ENCODE data around the gene MOSMO. TPM values are rescaled to one million over a fixed set of nuclear protein-coding genes. Genes with fewer than 3 reads are reported as not detected.

The MOSMO gene
- polyA plus RNA-seq, 3 donors: 0.95 to 9.1 (median 2.5) TPM

DNA sequence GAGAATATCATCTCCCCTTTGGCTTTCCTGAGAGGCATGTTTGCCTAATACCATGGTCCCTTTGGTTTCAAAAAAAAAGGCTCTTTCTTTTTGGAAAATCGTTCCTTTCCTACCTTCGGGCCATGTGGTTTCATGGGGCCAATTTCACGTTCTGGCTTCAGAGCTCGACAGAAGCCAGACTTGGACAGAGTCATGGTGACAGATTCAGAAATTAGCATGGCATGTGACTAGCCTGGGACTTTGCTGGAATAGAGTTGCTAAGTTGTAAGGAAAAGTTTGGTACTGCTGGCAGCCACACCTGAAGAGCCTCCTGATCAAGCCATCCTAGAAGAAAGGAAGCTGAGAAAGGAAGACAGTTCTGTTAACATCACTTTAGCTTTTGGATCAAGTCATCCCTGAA is 82.0 kb downstream of the MOSMO start:
- peaks cover 0 to 2% (median 0%) of the 10 kb centered on the region in 7 donors for H3K9me3 Mint-ChIP-seq
- H3K27me3 Mint-ChIP-seq (ENCODE audit: low read depth in 3 of 3): peaks cover 0 to 3% (median 0%) of the 10 kb centered on the region in 3 donors
- H3K27me3 ChIP-seq (ENCODE audit: control insufficient read depth in 2 of 2, insufficient read depth in 2 of 2, low read length in 2 of 2): no peaks in the 10 kb centered on the region
- no peaks in the 10 kb centered on the region for H3K9me3 ChIP-seq (replicated peaks in 1 of 2; ENCODE audit: control insufficient read depth in 1 of 2, insufficient read depth in 1 of 2, low read length in 2 of 2)
- no peaks in the 10 kb centered on the region for H3K4me1 ChIP-seq (ENCODE audit: control insufficient read depth in 1 of 2, insufficient read depth in 2 of 2, low read length in 2 of 2)
- WGBS (ENCODE audit: insufficient coverage): 96% methylated on average over 3 of the region's 4 CpGs
- H4K20me1 ChIP-seq (ENCODE audit: insufficient read depth, low read length): no peaks in the 10 kb centered on the region
- H3K27ac ChIP-seq (ENCODE audit: low read depth in 1 of 2, low read length in 2 of 2): no peak overlapping the region
- peaks cover 3 to 15% of the 10 kb centered on the region in 2 donors for H3K36me3 ChIP-seq (replicated peaks in 1 of 2; ENCODE audit: control insufficient read depth in 1 of 2, insufficient read depth in 2 of 2, low read length in 2 of 2)
- intact Hi-C loops (cut with micrococcal nuclease): no loop called here
- no peaks in the 10 kb centered on the region for H3K4me1 Mint-ChIP-seq
- H3K27ac Mint-ChIP-seq: peak overlapping the region in 1 of 7 donors; percentile 13
- no peak overlapping the region for H3K4me3 Mint-ChIP-seq
- no peaks in the 10 kb centered on the region for H3K79me2 ChIP-seq (ENCODE audit: insufficient read depth, low read length)
- H3K4me3 ChIP-seq (replicated peaks in 1 of 3; ENCODE audit: low read depth in 2 of 3, low read length in 3 of 3): no peak overlapping the region
- no peak overlapping the region for H3K9ac ChIP-seq (ENCODE audit: insufficient read depth, low read length, poor library complexity, severe bottlenecking)
- no peak overlapping the region for H3K4me2 ChIP-seq (replicated peaks; ENCODE audit: extremely low read depth, low read length, poor library complexity, severe bottlenecking)
- peaks cover 20 to 26% of the 10 kb centered on the region in 2 donors for H3K36me3 Mint-ChIP-seq
- no peak overlapping the region for H2AFZ ChIP-seq (ENCODE audit: insufficient read depth, low read depth, low read length, poor library complexity, severe bottlenecking)
- DNase-seq: no peak
- TF ChIP-seq, protein P1, sequence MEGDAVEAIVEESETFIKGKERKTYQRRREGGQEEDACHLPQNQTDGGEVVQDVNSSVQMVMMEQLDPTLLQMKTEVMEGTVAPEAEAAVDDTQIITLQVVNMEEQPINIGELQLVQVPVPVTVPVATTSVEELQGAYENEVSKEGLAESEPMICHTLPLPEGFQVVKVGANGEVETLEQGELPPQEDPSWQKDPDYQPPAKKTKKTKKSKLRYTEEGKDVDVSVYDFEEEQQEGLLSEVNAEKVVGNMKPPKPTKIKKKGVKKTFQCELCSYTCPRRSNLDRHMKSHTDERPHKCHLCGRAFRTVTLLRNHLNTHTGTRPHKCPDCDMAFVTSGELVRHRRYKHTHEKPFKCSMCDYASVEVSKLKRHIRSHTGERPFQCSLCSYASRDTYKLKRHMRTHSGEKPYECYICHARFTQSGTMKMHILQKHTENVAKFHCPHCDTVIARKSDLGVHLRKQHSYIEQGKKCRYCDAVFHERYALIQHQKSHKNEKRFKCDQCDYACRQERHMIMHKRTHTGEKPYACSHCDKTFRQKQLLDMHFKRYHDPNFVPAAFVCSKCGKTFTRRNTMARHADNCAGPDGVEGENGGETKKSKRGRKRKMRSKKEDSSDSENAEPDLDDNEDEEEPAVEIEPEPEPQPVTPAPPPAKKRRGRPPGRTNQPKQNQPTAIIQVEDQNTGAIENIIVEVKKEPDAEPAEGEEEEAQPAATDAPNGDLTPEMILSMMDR (IDR thresholded peaks at IDR 0.05): no peak

DNA sequence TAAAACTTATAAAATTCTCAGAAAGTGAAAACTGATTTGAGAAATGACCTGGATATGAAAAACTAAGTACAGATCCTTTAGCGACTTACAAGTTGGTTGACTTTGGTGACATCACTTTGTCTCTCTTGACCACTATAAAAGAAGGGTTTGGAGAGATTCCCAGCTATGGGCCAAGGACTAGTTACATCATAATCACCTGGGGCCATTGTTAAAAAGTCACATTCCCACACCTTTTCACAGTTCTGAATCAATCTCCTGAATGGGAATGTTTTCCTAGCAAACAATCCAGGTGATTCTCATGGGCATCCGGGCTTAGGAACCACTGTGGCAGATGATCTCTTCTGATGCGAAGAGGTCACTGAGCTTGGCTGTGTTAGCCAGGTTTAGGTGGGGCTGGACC is 83.8 kb downstream of the MOSMO start:
- no peaks in the 10 kb centered on the region for H3K4me1 ChIP-seq (ENCODE audit: control insufficient read depth in 1 of 2, insufficient read depth in 2 of 2, low read length in 2 of 2)
- 100% methylated on average over 2 of the region's 3 CpGs for WGBS (ENCODE audit: insufficient coverage)
- no peak overlapping the region for H3K4me3 Mint-ChIP-seq
- no peak overlapping the region for H3K4me2 ChIP-seq (replicated peaks; ENCODE audit: extremely low read depth, low read length, poor library complexity, severe bottlenecking)
- H2AFZ ChIP-seq (ENCODE audit: insufficient read depth, low read depth, low read length, poor library complexity, severe bottlenecking): no peak overlapping the region
- H3K27me3 ChIP-seq (ENCODE audit: control insufficient read depth in 2 of 2, insufficient read depth in 2 of 2, low read length in 2 of 2): no peaks in the 10 kb centered on the region
- peaks cover 3 to 4% (median 3%) of the 10 kb centered on the region in 3 donors for H3K27me3 Mint-ChIP-seq (ENCODE audit: low read depth in 3 of 3)
- H3K79me2 ChIP-seq (ENCODE audit: insufficient read depth, low read length): no peaks in the 10 kb centered on the region
- H3K36me3 Mint-ChIP-seq: peaks cover 7 to 12% of the 10 kb centered on the region in 2 donors
- TF ChIP-seq, protein P1 (IDR thresholded peaks at IDR 0.05): no peak
- intact Hi-C loops (cut with micrococcal nuclease): no loop called here
- H3K27ac ChIP-seq (ENCODE audit: low read depth in 1 of 2, low read length in 2 of 2): no peak overlapping the region
- no peaks in the 10 kb centered on the region for H3K4me1 Mint-ChIP-seq
- peaks cover 0 to 2% (median 0%) of the 10 kb centered on the region in 7 donors for H3K9me3 Mint-ChIP-seq
- H3K4me3 ChIP-seq (replicated peaks in 1 of 3; ENCODE audit: low read depth in 2 of 3, low read length in 3 of 3): no peak overlapping the region
- no peaks in the 10 kb centered on the region for H4K20me1 ChIP-seq (ENCODE audit: insufficient read depth, low read length)
- no peak overlapping the region for H3K9ac ChIP-seq (ENCODE audit: insufficient read depth, low read length, poor library complexity, severe bottlenecking)
- no peaks in the 10 kb centered on the region for H3K36me3 ChIP-seq (replicated peaks in 1 of 2; ENCODE audit: control insufficient read depth in 1 of 2, insufficient read depth in 2 of 2, low read length in 2 of 2)
- peak overlapping the region in 1 of 7 donors; percentile 12 for H3K27ac Mint-ChIP-seq
- H3K9me3 ChIP-seq (replicated peaks in 1 of 2; ENCODE audit: control insufficient read depth in 1 of 2, insufficient read depth in 1 of 2, low read length in 2 of 2): no peaks in the 10 kb centered on the region
- DNase-seq: no peak

Data from CD14-positive monocyte (primary cell).